HG03135 (cell line): ENCODE measurements around the gene LYZL4.

Experiments
- ATAC-seq: cut with Tn5 transposase; IDR thresholded peaks from one replicate; pipeline ENCODE4 v1.9.1; 2021; ENCODE audit warnings: mild to moderate bottlenecking, moderate library complexity; ENCODE audit not compliant: unreplicated experiment

Gene LYZL4

DNA sequence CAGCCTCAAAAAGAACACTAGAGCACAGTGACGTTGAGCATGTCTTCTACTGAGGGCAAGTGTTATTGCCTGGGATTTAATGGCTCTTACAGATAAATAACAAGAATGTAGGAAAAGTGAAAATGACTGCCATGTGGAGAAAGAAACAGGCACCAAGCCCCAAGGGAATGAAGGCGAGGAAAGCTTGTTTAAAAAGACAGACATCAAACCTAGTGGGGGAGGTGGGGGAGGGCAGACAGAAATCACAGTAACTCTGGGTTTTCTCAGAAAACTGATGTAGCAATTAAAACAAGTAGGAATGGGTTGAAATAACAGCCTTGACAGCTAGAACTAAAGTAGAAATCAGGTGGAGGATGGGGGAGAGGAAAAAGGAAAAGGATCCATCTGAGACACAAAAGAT is 18.4 kb upstream of the LYZL4 start:
- ATAC-seq = no peak

DNA sequence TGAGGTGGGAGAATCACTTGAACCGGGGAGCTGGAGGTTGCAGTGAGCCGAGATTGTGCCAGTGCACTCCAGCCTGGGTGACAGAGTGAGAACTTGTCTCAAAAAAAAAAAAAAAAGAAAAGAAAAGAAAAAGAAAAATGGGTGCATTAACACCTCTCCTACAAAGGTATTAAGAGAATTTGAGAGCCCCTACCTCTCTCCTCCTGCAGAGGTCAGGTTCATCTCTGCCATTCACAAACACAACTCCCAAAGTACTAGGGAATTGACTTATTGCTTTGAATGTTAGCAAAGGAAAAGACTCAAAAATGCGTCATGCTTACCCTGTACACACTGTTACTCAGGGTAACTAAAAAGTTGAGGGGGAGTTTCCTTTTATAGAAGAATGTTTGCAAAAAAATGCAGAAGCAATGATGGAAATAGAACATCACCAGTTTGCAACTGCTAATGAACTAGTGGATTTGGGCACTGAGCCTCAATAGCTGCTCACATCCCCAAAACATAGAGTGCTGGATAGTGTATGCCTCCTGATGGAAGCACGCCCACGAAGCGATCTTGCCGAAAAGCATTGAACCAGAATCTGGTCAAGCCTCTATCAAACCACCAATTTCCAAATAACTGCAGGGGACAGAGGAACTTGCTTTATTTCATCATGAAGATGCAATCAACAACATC is 15.5 kb upstream of the LYZL4 start:
- ATAC-seq = no peak

DNA sequence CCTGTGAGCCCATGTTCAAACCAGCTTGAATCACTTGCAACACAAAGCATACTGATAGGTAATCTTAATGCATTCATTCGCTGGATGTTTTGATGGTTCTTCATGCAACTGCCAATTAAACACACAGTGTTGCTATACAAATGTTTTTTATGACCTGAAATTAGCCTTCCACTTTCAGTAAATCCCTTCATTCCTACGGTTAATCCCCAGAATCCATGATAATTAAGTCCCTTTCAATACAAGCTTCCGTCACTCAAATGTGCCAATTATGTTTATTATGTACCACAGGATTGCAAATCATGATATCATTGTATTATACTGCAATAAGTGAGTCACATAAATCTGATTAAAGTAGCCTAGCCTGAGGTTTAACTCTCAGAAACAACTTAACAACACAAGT is 14.5 kb upstream of the LYZL4 start:
- ATAC-seq = no peak

DNA sequence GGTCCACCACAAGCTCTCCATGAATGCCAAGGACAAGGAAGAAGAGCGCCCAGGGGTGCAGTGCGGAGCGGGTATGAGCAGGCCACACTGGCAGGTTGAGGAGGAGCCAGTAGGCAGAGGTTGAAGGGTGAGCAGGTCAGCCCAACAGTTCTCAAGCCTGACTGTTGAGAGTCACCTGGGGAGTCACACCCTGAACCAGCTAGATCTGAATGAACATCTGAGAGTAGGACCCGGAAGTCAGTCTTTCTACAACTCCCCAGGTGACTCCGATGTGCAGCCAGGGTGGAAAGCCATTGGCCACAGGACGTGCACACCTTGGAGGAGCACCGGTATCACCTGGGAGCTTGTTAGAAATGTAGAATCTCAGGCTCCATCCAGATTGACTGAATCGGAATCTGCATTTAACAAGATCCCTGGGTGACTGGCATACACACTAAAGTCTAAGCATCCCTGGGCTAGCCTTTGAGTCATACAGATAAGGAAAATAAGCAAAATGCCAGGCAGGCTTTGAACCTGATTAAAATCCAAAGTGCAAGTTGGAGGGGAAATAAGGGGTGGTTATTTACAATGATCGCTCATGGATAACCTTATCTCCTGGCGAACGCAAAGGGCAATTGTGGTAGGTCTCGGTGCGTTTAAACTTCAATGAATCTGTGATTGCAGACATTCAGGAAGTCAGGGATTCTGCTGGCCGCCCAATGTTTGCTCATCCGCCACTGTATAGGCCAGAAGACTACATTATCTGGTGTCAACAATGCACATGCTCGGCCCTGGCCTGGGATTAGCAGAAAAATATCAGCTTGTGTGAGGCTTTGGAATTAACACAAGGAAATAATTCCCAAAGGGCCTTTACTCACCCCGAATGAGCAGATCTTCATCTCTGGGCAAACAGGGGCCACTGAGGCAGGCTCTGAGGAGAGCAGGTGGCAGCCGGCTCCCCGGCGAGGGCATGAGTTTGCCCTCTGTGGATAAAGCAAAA is 11.7 kb upstream of the LYZL4 start:
- no peak for ATAC-seq

DNA sequence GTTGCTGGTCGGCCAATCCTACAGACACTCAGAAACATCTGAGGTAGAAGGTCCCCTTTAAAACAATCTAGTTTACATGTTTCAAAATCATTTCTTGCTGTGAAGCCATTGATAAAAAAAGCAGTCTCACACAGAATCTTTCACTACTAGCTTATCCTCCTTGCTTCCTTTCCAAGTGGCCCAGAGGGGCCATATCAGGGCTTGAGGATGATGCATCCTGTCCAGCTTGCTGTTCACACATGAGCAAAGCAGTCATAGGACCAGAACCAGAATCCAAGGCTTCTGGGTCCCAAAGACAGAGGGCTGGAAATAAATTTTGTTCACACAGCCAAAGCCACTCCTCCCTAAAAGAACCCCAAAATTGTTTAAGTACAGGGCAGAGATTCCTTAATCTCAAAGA is 9.2 kb upstream of the LYZL4 start:
- no peak for ATAC-seq

DNA sequence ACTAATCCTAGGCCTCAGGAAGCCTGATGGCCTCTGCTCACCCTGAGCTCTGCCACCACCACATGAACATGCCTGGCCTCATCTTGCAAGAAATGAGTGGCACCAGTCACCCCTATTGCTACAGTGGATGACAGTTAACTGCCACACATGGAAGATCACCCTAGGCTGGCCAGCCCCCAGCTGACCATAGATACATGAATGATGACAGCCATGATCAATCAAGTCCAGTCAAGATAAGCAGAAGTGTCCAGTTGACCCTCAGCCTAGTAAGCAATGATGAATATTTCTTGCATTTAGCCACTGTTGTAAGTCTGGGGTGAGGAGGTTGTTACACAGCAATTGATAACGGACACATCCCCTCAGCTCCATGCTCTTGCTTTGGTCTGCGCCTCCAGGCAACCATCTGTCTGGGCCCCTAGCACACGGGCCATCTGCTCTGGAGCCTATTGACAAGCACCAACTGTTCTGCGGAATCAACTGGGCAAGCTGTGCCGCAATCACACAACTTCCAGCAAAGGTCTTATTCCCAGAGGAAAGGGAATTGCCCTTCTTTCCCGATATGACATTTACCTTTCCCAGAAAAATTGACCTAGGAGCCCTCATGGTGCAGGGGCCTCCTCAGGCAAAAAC is 2.2 kb upstream of the LYZL4 start:
- ATAC-seq = no peak

DNA sequence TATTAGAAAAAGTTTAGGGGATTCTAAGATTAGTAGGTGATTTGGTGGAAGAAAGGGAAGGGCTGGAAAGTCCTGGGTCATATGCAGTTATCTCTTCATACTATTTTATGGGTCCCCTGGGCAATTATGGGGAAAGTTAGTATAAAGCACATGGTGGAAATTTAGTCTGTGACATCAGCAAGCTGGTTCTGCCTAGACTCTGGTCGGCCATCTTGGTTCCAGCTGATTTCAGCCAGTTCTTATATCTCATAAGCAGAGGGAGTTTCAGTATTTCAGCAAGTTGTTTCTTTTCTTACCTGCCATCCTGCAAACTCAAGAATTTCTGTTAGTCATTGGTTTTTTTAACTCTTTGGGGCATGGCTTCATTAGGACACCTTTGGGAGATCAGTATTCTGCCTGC is 1.0 kb upstream of the LYZL4 start:
- ATAC-seq = no peak

DNA sequence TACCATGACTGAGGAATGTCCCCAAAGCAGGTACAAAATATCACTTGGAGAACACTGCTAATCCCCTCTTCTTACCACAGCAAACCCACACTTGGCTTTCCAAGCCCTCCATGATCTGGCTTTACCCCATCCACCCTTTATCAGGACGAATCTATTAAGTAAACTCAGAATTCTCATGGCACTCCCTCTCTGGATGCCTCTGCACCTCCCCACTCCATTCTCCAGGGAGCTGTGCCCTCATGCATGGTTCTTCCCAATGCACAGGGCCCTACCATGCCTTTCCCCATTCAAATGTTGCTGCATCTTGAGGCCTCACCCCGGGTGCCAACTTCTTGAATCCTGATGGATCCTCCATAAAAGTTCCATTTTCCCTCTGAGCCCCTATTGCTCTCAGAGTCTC is 2.3 kb downstream of the LYZL4 start:
- ATAC-seq = no peak

DNA sequence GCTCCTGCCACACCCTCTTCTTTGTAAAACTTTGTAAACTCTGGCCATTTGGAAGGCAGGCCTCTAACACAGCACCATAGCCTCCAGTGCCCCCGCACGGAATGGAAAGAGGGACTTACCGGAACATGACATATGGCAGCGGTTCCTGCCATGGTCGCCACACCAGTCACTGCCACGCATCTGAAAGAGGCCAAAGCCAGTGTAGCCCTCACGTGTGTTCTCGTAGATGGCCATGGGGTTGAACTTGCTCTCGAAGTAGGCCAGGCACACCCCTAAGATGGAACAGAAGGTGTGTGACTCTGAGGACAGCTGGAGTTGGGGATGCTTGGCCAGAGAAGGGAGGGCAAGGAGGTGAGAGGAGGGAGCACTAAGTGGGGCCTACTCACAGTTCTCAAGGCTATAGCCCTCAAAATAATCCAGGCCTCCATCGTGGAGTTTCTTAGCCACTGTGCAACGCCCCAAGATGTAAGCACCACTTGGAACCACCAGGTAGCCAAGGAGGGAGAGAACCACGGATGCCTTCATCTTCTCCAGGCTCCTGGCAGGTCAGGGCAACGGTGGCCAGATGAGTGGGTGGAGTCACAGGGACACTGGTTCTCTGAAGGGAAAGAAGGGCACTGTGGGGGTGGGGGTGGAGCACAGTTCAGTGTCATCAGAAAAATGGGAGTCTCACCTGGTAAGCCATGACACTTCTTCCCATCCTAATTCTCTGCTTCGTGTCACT is 3.5 kb downstream of the LYZL4 start:
- ATAC-seq = no peak

DNA sequence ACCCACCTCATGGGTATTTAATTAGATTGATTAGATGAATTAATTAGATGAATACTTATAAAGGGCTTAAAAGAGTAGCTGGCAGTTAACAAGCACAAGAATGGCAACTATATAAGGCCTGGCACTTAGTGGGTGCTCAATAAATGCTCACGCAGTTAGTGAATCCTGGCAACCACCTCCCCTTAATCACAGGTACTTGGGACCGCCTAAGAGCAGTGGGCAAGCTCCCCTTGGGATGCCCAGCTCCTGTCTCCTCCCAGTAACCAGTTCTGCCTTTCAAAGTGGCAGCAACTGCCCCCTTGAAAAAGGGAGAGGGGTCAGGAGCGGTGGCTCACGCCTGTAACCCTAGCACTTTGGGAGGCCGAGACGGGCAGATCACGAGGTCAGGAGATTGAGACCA is 4.6 kb downstream of the LYZL4 start:
- no peak for ATAC-seq

DNA sequence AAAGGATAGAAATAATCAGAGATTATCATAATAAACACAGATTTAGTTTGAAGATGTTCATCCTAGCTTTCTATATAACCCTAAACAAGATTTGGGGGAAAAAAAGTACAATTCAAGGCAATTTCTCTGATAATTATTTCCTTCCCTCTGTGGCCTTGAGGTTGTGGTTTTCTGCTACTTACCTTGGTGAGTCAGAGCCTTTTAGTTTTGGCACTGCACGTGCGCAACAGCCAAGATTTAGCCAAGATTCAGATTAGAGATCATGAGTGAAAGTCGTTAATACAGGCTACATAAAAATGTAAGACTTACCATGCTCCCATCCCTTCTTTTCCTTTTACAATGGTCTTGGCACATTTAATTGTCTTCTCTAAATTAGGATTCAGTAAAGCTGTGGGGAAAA is 6.7 kb downstream of the LYZL4 start:
- ATAC-seq = no peak

DNA sequence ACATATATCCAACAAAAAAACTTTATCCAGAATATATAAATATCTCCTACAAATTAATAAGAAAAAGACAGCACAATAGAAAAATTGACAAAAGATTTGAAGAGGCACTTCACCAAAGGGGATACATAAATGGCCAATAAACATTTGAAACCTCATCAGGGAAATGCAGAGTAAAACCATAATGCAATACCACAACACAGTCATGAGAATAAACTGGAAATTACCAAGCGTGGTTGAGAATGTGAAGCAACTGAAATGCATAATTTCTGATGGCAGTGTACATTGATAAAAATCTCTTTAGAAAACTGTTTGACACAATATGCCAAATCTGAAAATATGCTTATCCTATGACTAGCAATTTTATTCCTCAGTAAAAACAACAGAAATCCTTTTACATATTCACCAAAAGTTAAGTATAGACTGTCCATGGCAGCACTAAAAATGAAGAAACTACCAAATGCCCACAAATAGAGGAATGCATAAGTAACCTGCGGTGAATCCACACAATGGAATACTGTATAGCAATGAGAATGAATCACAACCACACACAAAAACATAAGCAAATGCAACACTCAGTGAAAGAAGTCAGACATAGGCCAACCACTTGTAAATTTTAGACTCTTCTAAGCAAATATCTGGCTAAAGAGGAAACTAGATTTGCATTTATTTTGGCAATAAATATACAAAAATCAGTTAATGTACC is 7.9 kb downstream of the LYZL4 start:
- no peak for ATAC-seq

DNA sequence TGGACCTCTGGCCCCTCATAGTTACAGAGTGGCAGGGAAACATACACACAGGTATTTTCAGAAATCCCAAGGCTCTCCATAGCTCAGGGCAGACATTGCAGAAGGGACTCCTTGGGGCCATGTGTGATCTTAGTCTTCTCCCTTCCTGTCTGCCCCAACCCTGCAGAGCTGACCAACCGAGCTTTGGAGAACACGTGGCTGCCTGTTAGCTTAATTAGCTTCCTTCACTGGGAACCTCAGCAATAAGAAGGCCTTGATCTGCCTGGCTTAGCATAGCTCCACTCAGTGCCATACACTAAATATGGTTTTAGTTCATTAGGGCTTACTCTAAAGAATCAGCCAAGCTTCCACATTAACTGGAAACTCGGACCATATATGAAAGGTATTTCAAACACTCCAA is 12.3 kb downstream of the LYZL4 start:
- no peak for ATAC-seq

DNA sequence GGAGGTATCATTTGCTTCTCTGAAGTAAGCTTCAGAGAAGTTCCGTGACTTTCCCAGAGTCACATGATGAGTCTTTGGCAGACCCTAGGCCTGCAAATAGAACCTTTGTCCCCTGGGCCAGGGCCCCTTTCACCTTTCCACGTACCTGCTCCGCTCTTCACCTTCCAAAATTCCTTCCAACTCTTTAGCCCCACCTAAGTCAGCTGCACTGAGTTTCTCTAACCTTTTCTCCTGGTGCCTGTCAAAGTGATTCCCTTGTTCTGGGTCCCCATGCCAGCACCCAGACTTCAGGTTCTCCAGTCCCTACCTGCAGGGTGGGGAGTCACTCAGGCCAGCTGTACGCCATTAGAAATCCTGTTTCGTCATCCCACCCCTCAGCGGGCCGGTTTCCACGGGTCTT is 12.8 kb downstream of the LYZL4 start:
- ATAC-seq = no peak

DNA sequence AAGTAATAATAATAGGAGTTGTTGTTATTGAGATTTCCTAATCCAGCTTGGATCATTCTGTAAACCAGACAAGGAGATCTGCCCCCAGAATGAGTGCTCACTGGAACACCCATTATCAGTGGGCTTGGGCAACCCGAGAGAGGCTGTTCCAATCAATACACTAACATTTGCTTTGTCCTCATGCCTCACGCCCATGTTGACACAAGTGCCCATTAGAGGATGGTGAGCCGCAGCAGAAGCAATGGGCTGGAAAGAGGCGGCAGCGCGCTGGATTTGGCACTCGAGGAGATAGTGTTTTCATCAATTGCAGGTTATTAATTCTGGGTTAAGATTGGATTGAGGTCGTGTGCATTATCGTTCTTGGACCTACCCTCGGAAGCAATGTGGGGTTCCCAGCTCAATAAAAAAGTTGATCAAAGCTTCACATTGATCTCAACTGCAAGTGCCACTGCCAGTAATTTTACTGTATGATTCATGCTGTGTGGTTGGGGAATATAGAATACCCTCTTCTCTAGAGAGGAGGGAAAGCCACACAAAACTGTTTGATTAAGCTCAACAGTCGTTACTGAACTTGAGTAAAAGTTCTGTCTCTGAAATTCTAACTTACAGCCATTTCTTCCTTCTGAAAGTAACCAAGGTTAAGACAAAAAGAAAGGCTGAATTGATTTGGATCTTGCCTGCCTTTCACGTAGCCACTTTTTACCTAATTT is 15.7 kb downstream of the LYZL4 start:
- ATAC-seq = no peak

DNA sequence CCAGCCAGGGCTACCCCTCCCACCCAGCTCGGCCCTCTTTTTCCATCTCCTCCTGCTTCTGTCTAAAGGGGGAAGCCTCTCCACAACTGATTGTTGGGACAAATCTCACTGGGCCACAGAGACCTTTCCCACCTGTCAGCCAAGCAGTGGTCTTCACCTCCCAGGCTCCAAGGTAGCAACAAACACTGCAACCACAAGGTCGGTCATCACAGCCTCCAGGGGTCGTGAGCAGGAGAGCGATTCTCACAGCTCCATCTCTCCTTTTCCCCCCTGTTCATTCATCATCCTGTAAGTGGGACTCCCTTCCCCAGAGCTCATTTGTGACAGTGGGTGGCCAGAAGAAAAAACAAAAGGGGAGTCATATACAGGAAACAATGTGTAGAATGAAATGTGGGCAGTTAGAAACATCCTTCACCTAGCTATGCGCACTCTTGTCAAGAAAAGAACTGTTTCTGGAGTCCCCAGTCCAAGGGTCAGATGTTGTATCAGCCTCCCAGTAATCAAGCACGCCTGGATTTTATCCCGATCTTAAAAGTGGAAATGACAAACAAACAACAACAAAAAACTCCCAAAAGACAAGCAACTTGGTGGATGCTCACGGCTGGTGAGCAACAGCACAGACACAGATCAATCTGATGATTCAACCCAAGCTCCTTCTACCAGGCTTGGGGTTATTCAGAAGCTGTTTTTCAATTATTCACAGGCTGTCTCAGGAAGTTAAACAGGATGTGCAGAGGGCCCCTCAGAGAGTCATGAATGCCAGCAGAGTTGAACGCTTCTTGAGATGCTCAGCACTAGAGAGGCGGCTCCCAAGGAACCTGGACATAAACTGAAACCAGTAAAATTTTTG is 22.4 kb downstream of the LYZL4 start:
- ATAC-seq = no peak

DNA sequence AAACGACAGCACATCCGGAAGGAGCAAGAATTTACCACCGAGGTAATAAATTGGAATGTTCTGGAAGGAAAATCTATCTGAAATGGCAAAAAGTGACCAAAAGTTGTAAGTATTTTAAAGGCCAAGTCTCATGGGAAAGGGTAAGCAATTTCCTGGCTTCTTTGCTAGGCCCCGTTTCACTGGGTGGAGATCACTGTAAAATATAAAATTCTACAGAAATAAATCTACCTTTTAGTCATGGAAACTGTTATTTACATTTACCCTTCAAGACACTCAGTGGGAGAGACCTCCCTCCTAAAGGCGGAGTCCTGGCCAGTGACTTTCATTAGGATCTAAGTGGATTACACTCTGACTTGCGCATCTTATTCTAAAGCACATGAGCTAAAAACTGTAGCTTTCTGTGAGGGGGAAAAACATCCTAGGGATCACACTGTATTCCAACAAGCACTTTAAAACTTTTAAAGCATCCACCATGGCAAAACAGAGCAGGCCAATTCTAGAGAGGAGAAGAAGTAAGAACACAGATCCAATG is 28.8 kb downstream of the LYZL4 start:
- no peak for ATAC-seq

DNA sequence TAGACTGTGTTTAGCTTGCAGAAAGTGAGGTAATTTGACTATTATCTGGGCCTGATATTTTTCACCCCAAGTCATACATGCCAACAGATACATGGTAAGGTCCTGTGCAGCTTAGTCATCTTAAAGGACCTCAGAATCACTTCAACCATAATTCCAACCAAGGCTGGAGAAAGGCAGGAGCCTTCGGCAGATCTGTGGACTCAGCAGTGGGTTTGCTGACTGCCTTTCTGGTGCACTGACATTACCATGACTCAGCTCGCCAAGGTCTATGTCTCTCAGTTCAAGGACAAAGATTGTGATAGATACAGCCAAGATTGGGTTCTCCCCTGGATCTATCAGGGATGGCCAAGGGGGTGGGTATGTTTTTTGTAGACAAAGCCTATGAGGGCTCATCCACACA is 32.7 kb downstream of the LYZL4 start:
- no peak for ATAC-seq

DNA sequence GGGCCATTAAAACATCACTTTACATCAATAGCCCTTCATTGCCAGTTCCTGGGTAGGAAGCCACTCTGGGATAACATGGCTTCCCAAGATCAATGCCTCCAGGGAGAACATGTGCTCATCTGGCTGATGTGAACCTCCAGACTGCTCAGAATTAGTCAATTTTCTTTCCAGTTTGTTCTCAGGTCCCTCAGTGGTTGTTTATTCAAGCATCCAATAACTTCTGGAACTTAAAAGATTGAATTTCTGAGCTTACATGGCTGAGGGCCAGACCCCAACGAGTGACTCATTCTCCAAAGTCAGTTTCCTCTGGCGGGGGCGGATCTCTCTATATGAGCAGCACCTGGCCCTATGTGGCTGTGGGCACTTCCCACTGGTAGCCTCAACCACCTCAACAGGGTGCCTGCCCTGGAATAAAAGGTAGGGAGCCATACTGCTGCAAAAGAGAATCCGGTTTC is 34.0 kb downstream of the LYZL4 start:
- ATAC-seq = no peak
